IPS-11a (cell line): ENCODE measurements around the gene TRRAP.
"Not testable (repeated sequence)": the region's sequence is repeated elsewhere in the genome, so short reads cannot be mapped to it uniquely, and the experiment has no call there.

Source experiments
- H3K4me3 ChIP-seq: one replicate; pipeline ENCODE4 v1.5.1; 2013; ENCODE audit warnings: low read depth, low read length, control low read depth

Gene TRRAP

GRCh38 chr7:98878365-98879197 lies at the start of gene TRRAP:
TSS of gene TRRAP (plus strand) at chr7:98878532. CDS start at chr7:98881151, 2,619 bp downstream.
- peak within 1 kb of the TSS; percentile 74 for H3K4me3 ChIP-seq

DNA sequence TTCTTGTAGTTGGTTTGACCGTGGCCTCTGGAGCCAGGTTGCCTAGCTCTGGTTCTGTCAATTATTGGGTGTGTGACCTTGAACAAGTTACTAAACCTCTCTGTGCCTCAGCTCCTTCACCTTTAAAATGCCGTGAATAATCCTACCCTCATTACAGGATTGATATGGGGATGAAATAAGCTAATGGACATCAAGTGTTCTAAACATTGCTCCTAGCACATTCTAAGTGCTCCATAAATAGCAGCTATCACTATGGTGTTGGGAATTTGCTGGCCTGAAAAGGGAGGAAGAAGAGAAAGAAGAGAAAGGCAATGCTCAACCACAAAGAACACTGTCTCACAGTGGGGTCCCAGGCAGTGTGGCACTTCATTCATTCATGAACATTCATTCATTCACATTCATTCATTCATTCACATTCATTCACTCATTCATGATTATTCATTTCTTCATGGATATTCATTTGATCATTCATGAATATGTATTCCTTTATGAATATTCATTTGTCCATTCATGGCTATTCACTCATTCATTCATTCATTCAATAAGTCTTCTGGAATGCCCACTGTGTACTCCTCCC lies 47.3 kb upstream of the TRRAP start:
- H3K4me3 ChIP-seq = no peak overlapping the region

DNA sequence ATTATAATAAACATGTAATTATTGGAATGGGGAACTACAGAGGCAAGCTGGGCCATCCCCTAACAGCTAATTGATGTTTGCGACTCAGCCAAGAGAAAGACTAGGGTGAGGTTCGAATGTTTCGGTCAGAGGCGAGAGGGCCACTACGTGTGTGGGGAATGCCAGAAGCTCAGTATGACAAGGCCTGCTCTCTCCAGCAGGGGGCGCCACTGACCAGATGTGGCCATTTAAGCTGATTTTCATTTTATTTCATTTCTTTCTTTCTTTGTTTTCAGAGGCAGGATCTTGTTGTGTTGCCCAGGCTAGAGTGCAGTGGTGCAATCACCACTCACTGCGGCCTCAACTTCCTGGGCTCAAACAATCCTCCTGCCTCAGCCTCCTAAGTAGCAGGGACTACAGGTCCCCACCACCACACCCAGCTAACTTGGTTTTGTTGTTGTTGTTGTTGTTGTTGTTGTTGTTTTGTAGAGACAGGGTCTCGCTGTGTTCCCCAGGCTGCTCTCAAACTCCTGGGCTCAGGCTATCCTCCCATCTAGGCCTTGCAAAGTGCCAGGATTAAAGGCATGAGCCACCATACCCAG lies 46.6 kb upstream of the TRRAP start:
- H3K4me3 ChIP-seq = no peak overlapping the region

GRCh38 chr7:98833022-98833421 lies 45.3 kb upstream of the TRRAP start:
- H3K4me3 ChIP-seq = no peak overlapping the region

DNA sequence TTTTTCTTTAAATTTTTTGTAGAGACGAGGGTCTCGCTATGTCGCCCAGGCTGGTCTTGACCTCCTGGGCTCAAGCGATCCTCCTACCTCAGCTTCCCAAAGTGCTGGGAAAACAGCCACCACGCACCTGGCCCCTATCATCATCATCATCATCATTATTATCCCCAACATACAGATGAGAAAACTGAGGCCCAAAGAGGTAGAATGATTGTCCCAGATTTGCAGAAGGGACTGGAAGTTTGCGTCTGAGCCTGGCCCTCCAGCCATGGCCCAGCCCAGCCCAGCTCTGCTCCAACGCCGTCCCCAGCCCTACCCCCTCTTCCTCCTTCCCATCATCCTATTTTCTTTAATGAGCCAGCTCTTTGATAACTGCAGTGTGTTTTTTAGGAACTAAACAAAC lies 43.4 kb upstream of the TRRAP start:
- H3K4me3 ChIP-seq = no peak overlapping the region

- H3K4me3 ChIP-seq = no peak overlapping the region
Observed at GRCh38 chr7:98836811-98837629, 41.3 kb upstream of the TRRAP start.

DNA sequence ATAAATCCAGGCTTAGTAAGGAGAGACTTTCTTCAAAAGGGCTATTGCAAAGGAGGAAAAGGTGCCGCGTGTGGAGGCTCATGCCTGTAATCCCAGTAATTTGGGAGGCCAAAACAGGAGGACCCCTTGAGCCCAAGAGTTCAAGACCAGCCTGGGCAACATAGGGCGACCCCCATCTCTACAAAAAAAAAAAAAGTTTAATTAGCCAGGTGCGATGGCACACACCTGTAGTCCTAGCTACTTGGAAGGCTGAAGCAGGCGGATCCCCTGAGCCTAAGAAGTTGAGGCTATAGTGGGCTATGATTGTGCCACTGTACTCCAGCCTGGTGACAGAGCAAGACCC lies 40.7 kb upstream of the TRRAP start:
- H3K4me3 ChIP-seq = no peak overlapping the region

GRCh38 chr7:98840096-98840495 lies 38.2 kb upstream of the TRRAP start:
- no peak overlapping the region for H3K4me3 ChIP-seq

DNA sequence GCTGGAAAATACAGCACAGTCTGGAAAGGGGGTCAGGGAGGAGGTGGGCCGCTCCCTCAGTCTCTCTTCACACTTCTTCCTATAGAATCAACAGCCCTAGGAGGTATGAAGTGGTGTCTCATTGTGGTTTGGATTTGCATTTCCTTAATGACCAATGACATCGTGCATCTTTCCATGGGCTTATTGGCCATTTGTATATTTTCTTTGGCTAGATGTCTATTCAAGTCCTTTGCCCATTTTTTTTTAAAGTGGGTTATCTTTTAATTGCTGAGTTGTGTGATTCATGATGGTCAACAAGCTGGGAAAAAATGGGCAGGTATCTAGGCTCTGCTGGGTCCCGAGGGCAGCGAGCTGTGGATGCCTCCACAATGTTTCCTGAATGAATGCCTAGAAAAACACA lies 37.6 kb upstream of the TRRAP start:
- H3K4me3 ChIP-seq = no peak overlapping the region

DNA sequence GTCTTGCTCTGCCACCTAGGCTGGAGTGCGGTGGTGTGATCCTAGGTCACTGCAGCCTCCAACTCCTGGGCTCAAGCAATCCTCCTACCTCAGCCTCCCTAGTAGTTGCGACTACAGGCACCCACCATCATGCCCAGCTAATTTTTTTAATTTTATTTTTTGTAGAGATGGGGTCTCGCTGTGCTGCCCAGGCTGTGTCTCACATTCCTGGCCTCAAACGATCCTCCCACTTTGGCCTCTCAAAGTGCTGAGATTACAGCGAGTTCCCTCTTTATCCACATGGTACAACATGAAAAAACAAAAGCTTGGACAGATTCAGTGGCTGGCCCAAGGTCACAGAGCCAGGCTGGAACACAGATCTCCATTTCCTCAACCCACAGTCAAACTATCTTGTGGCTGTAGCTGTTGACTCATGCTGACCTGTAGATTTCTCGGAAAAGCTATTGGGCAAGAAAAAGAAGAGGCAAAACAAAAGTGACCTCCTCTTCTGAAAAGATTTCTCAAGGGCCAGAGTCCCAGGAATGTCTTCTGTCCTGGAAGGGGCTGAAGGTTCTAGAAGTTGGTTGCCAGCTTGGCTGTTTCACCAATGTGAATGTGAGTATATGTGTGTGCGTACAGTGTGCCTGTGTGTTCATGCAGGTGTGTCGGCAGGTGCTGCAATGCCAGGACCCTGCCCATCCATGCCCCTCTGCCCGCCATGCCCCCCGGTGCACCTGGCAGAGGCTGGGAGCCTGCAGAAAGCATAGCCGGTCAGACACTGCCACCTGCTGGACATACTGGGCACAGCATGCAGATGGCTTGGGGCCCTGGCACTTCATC lies 36.9 kb upstream of the TRRAP start:
- H3K4me3 ChIP-seq = no peak overlapping the region

GRCh38 chr7:98842552-98842951 lies 35.8 kb upstream of the TRRAP start:
- not testable (repeated sequence) for H3K4me3 ChIP-seq

DNA sequence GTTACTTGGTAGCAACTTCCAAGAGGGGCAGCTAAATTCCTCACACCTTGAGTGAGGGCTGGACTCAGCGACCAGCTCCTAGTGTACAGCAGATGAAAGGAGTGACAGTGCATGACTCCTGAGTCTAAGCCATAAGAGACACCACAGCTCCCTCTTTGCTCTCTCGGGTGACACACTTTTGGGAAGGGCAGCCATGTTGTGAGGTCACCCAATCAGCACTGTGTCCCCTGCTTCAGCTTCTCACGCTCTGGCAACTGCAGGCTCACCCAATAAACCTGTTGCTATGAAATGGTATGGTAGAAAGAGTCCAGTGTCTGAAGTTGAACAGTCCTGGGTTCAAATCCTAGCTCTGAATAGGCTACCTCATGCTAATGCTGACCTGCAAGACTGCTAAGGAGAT lies 29.4 kb upstream of the TRRAP start:
- no peak overlapping the region for H3K4me3 ChIP-seq

GRCh38 chr7:98852826-98853225 lies 25.5 kb upstream of the TRRAP start:
- H3K4me3 ChIP-seq = no peak overlapping the region

- no peak overlapping the region for H3K4me3 ChIP-seq
Observed at GRCh38 chr7:98855610-98856422, 22.5 kb upstream of the TRRAP start.

DNA sequence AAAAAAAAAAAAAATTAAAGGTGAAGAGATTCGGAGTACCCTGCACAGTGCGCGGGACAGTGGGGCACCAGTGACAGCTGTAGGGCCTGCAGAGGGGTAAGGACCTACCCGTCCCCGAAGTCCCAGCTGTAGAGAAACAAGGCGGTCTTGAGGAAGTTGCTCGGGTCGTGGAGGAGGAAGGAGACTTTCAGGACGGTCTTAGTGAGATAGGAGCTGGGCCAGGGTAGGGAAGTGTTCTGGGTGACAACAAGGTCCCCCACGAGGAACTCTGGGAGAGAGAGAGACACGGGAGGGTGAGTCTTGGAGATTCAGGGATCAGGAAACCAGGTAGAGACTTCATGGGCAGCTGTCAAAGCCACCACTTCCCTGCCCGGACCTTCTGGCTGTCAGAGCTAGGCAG lies 18.3 kb upstream of the TRRAP start:
- H3K4me3 ChIP-seq = no peak overlapping the region

DNA sequence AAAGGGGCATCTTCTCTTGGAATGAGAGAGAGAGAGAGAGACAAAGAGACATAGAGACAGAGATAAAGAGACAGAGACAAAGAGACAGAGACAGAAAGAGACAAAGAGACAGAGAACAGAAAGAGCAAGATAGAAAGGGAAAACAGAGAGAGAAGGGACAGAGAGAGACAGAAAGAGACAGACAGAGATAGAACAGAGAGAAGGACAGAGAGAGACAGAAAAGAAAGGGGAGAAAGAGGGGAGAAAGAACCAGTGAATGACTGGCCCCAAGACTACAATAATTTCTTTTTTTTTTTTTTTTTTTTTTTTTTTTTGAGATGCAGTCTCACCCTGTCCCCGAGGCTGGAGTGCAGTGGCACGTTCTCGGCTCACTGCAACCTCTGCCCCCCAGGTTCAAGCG lies 16.1 kb upstream of the TRRAP start:
- no peak overlapping the region for H3K4me3 ChIP-seq

GRCh38 chr7:98862716-98863420 lies 15.5 kb upstream of the TRRAP start:
- H3K4me3 ChIP-seq = no peak overlapping the region

DNA sequence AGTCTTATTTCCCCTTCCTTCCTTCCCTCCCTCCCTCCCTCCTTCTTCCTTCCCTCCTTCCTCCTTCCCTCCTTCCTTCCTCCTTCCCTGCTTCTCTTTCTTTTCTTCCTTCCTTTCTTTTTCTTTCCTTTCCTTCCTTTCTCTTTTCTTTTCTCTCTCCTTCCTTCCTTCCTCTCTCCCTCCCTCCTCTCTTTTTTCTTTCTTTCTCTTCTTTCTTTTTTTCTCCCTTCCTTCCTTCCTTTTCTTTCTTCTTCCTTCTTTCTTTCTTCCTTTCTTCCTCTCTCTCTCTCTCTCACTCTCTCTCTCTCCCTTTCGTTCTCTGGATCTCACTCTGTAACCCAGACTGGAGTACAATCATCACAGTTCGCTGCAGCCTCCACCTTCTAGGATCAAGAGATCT lies 14.7 kb upstream of the TRRAP start:
- no peak overlapping the region for H3K4me3 ChIP-seq

DNA sequence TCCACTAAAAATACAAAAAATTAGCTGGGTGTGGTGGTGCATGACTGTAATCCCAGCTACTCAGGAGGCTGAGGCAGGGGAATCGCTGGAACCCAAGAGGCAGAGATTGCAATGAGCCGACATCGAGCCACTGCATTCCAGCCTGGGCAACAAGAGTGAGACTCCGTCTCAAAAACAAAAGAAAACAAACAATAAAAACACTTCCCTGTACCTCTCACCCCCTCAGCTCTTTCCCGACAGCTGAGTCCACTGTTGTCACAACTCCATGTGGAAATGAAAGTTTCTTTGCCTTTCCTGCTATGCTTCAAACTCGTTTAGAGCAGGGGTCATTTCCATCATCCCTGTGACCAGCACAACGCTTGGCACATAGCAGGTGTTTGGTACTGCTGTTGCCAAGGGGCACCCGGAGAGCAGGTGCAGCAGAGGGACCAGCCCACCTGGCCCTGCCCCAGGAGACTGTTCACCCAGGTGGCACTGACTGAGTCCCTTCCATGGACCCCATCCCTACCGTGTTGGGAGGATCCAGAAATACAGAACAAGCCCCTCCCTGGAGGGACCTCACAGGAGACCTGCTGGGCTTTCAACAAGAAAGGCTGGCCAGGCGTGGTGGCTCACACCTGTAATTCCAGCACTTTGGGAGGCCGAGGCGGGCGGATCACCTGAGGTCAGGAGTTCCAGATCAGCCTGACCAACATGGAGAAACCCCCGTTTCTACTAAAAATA lies 13.4 kb upstream of the TRRAP start:
- H3K4me3 ChIP-seq = no peak overlapping the region
